Kidney epithelial cell (primary cell): Measurements from ENCODE around the gene ABLIM3. TPM values are rescaled to one million over a fixed set of nuclear protein-coding genes. Genes with fewer than 3 reads are reported as not detected.
"Not testable (repeated sequence)": the region's sequence is repeated elsewhere in the genome, so short reads cannot be mapped to it uniquely, and the experiment has no call there.

Experiments
- DNase-seq: peaks from one replicate; pipeline ENCODE4 v3.0.0-alpha.2; 2010; ENCODE audit warnings: low read depth
- H3K27me3 ChIP-seq: 2 replicates; pipeline ENCODE4 v1.6.0; 2011; ENCODE audit warnings: low read length; ENCODE audit not compliant: control insufficient read depth, insufficient read depth
- H3K36me3 ChIP-seq: 2 replicates; pipeline ENCODE4 v1.5.1; 2011; ENCODE audit warnings: low read length; ENCODE audit not compliant: control insufficient read depth, insufficient read depth
- H3K4me3 ChIP-seq: 2 replicates; pipeline ENCODE4 v1.5.1; 2011; ENCODE audit warnings: low read depth, mild to moderate bottlenecking, control low read depth, low read length
- CTCF ChIP-seq: IDR thresholded peaks from 2 replicates; pipeline ENCODE4 v1.5.1; 2011; ENCODE audit warnings: mild to moderate bottlenecking, moderate library complexity, low read length, control low read depth, inconsistent platforms; ENCODE audit not compliant: insufficient read depth, poor library complexity, severe bottlenecking
- total RNA-seq: library from RNA; depleted of rRNA; stranded (reverse); fragments of >200 nt; gene quantifications from 2 replicates; pipeline ENCODE4 v1.2.3, GENCODE V29; 2015

The ABLIM3 gene
- total RNA-seq, 1 donor from 2014 or later, result 35.2 TPM

DNA sequence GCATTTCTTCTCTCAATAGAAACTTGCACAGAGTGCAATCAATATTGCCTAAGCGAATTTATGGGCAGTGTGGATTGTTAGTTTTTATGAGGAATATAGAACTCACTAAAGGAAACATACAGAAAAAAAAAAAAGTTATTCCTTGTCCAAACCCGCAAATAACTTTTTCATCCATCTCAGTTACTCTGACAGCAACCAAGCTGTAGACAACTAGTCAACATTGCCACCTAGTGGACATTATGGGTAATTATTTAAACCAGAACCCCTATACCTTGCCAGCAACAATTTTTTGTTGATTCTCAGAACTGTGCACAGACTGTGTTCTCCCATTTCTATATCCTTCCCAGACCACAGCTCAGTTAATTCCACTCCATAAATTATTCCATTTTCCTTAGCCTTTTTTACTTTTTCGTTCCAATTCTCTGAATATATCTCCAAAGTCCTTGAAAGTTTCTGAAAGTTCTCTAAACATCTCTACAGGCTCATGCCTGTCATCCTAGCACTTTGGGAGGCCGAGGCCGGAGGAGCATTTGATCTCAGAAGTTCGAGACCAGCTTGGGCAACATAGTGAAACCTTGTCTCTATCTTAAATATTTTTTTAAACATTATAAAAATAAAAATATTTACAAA, 127.8 kb downstream of the ABLIM3 start:
- Histone ChIP-seq H3K4me3 (no peak overlapping the region), H3K27me3 (no peaks in the 10 kb centered on the region), H3K36me3 (no peaks in the 10 kb centered on the region)
- peak; percentile 57 for TF ChIP-seq CTCF
- DNase-seq, result no peak

- no peaks in the 10 kb centered on the region for H3K27me3 ChIP-seq
- peak overlapping the region; percentile 50 for H3K4me3 ChIP-seq
- no peaks in the 10 kb centered on the region for H3K36me3 ChIP-seq
- DNase-seq, result no peak
- no peak for TF ChIP-seq CTCF
These were observed 130.0 kb downstream of the ABLIM3 start for GRCh38 chr5:149271195-149271715.

- Histone ChIP-seq H3K4me3 (peak within 1 kb of the TSS; percentile 50), H3K36me3 (no peaks in the 10 kb centered on the region), H3K27me3 (no peaks in the 10 kb centered on the region)
- DNase-seq, result no peak
- TF ChIP-seq CTCF, result no peak
These were observed 130.6 kb downstream of the ABLIM3 start, which contains the start of gene AFAP1L1 for GRCh38 chr5:149271716-149272563. Gene AFAP1L1 (plus strand): TSS chr5:149271859. CDS start chr5:149271969, 110 bp downstream.

DNA sequence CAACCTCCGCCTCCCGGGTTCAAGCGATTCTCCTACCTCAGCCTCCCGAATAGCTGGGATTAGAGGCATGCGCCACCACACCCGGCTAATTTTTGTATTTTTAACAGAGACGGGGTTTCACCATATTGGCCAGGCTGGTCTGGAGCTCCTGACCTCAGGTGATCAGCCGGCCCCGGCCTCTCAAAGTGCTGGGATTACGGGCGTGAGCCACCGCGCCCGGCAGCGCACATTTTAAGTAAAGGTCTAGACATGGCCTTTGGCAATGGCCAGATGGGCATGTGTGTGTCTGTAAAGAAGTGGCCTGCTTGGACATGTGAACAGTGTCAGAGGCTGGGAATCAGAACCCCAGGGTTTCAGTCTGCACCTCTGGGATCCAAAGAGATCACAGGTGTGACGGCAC, 131.5 kb downstream of the ABLIM3 start:
- not testable (repeated sequence) for H3K36me3 ChIP-seq, H3K4me3 ChIP-seq, DNase-seq, H3K27me3 ChIP-seq

DNA sequence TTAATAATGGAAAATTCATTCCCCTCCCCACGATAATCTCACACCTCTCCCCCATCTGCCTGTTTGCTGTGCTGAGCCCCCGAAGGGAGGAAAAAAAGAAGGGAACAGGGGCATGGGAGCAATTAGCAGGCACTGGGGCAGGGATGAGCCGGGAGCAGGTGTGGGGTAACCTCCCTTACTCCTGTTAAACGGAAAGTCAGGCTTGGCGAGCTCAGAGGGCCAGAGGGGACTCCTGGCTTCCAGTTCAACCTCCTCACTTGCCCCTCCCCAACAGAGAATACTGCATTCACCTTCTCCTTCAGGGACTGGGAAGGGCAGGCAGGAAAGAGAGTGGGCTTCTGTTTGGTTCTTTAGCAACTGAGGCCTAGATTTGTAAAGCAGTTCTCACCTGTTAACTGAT, 131.9 kb downstream of the ABLIM3 start:
- Histone ChIP-seq H3K27me3 (no peaks in the 10 kb centered on the region), H3K4me3 (no peak overlapping the region), H3K36me3 (no peaks in the 10 kb centered on the region)
- no peak for TF ChIP-seq CTCF
- DNase-seq, result no peak

DNA sequence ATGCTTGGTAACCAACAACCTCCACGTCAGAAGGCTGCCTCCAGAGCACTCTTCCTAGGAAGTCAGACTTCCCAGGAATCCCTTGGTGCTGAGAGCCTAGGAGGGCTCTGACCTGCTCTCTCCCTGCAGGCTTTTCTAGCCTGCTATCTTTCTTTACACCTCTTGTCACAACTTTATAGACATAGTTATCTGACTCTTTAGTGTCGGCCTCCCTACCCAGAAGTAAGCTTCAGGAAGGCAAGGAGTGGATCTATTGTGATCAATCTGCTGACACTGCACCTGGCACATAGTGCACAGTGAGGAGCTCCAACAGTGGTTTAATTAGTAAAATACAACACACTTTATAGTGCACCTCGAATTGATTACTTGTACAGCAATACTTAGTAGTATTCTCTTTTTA, 132.7 kb downstream of the ABLIM3 start:
- no peak for TF ChIP-seq CTCF
- no peak overlapping the region for H3K4me3 ChIP-seq
- no peaks in the 10 kb centered on the region for H3K27me3 ChIP-seq
- DNase-seq, result no peak
- H3K36me3 ChIP-seq, result no peaks in the 10 kb centered on the region
